Measurements from ENCODE around the gene TMEM63C. TPM values are rescaled to one million over a fixed set of nuclear protein-coding genes. Genes with fewer than 3 reads are reported as not detected.

The TMEM63C gene
- total RNA-seq, 4 donors from 2014 or later, result 11.4 to 37.6 (median 18.9) TPM

GRCh38 chr14:77153802-77154201 is 27.8 kb upstream of the TMEM63C start:
- TF ChIP-seq POLR2A (IDR thresholded peaks at IDR 0.05) (no peak), CTCF (IDR thresholded peaks at IDR 0.05) (no peak)
- no peak for DNase-seq (ENCODE audit: low spot score in 2 of 2)
- 90 to 92% methylated on average over 3 of the region's 3 CpGs for WGBS, 2 donors
- no peak overlapping the region for H3K4me3 ChIP-seq (ENCODE audit: low read depth, poor library complexity, severe bottlenecking)
- intact Hi-C loops (cut with DNase I; ENCODE audit: low total_unique reads), result loop anchor here (10.0 kb wide), 1 partner anchor 61 kb away; no protein-coding TSS in a partner anchor

DNA sequence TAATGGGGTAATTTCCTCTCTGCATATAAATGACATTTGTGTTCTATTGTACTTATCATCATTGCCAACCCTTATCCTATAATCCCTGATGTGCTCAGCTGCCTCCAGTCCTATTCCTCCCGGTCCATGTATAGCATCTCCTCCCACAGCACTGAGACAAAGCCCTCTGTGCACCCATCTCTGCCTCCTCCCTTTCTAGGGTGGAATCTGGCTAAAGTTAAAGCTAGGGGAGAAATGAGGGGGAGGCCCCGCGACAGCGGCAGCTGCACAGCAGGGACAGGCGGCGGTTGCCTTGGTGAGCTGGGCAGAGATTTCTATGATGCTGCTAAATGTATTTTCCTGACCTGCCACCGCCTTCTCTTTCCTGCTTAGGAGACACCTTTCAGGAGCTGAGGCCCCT is 27.2 kb upstream of the TMEM63C start:
- 51 to 61% methylated on average over 7 of the region's 7 CpGs for WGBS, 2 donors
- TF ChIP-seq CTCF (IDR thresholded peaks at IDR 0.05) (no peak), POLR2A (IDR thresholded peaks at IDR 0.05) (no peak)
- DNase-seq (ENCODE audit: low spot score in 2 of 2), result no peak
- intact Hi-C loops (cut with DNase I; ENCODE audit: low total_unique reads), result loop anchor here (10.0 kb wide), 1 partner anchor 60 kb away; no protein-coding TSS in a partner anchor
- H3K4me3 ChIP-seq (ENCODE audit: low read depth, poor library complexity, severe bottlenecking), result no peak overlapping the region

DNA sequence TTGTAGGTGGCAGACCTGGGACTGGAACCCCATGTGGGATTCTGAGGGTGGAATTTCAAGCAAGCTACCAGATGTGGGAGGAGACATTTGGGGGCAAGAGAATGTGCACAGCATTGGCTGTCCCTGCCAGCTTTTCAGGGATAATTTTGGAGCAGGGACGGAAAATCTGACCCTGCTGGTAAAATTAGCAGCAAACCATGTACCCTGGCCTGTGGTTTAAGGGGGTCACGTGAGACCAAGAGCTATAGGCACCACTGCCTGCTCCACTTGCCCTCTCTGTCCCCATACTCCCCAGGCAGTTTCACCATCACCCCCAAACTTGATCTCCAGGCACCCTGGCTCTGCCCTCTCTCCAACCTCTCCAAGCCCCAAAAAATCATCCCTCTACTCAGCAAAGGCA is 26.5 kb upstream of the TMEM63C start:
- no peak for TF ChIP-seq CTCF (IDR thresholded peaks at IDR 0.05)
- no peak for TF ChIP-seq POLR2A (IDR thresholded peaks at IDR 0.05)
- intact Hi-C loops (cut with DNase I; ENCODE audit: low total_unique reads), result loop anchor here (10.0 kb wide), 1 partner anchor 60 kb away; no protein-coding TSS in a partner anchor
- no peak overlapping the region for H3K4me3 ChIP-seq (ENCODE audit: low read depth, poor library complexity, severe bottlenecking)
- WGBS, 2 donors, result 52 to 72% methylated on average over 2 of the region's 2 CpGs
- DNase-seq (ENCODE audit: low spot score in 2 of 2), result no peak

DNA sequence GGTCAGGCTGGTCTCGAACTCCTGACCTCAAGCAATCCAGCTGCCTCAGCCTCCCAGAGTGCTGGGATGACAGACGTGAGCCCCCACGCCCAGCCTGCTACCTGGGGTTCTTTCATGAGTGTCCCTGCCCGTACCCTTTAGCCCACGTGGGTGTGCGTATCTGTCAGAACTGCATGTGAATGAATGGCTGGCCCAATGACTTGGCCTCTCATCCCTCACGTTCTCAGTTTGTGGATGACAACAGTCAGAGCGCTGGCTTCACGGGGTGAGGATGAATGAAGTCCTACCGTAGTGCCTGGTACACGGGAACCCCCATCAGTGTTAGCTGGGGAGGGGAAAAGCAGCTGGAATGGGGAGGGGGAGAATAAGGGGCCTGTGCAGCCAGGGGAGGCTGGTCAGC is 23.9 kb upstream of the TMEM63C start:
- no peak overlapping the region for H3K4me3 ChIP-seq (ENCODE audit: low read depth, poor library complexity, severe bottlenecking)
- intact Hi-C loops (cut with DNase I; ENCODE audit: low total_unique reads), result loop anchor here (10.0 kb wide), 1 partner anchor 57 kb away; no protein-coding TSS in a partner anchor
- WGBS, 2 donors, result 53 to 59% methylated on average over 11 of the region's 11 CpGs
- DNase-seq (ENCODE audit: low spot score in 2 of 2), result no peak
- TF ChIP-seq CTCF (IDR thresholded peaks at IDR 0.05) (no peak), POLR2A (IDR thresholded peaks at IDR 0.05) (no peak)

GRCh38 chr14:77158175-77158881 is 23.3 kb upstream of the TMEM63C start:
- no peak overlapping the region for H3K4me3 ChIP-seq (ENCODE audit: low read depth, poor library complexity, severe bottlenecking)
- no peak for DNase-seq (ENCODE audit: low spot score in 2 of 2)
- intact Hi-C loops (cut with DNase I; ENCODE audit: low total_unique reads), result loop anchor here (10.0 kb wide), 1 partner anchor 56 kb away; no protein-coding TSS in a partner anchor
- TF ChIP-seq POLR2A (IDR thresholded peaks at IDR 0.05), result no peak
- 6 to 10% methylated on average over 18 of the region's 18 CpGs for WGBS, 2 donors

GRCh38 chr14:77158882-77159255 is 22.7 kb upstream of the TMEM63C start:
- intact Hi-C loops (cut with DNase I; ENCODE audit: low total_unique reads), result loop anchor here (10.0 kb wide), 1 partner anchor 56 kb away; no protein-coding TSS in a partner anchor
- H3K4me3 ChIP-seq (ENCODE audit: low read depth, poor library complexity, severe bottlenecking), result no peak overlapping the region
- 60 to 71% methylated on average over 2 of the region's 2 CpGs for WGBS, 2 donors
- DNase-seq (ENCODE audit: low spot score in 2 of 2), result no peak
- no peak for TF ChIP-seq POLR2A (IDR thresholded peaks at IDR 0.05)
- TF ChIP-seq CTCF (IDR thresholded peaks at IDR 0.05), result no peak
